Nephron (organoid): ENCODE results near the gene ARMC12.

Experiments
- H3K27ac Mint-ChIP-seq, 3 experiments: 2 replicates each; pipeline ENCODE4 v1.8.0; 2020; ENCODE audit warnings: mixed read lengths in 3 of 3, mild to moderate bottlenecking in 2 of 3, moderate library complexity in 1 of 3
- H3K27me3 Mint-ChIP-seq: 2 replicates; pipeline ENCODE4 v1.8.0; 2021; ENCODE audit warnings: low read depth, mild to moderate bottlenecking, moderate library complexity, mixed read lengths
- H3K36me3 Mint-ChIP-seq: 2 replicates; pipeline ENCODE4 v1.8.0; 2020; ENCODE audit warnings: low read depth, mixed read lengths
- H3K4me1 Mint-ChIP-seq: 2 replicates; pipeline ENCODE4 v1.8.0; 2020; ENCODE audit warnings: mixed read lengths
- H3K4me3 Mint-ChIP-seq, 3 experiments: 2 replicates each; pipeline ENCODE4 v1.8.0; 2020; ENCODE audit warnings: mild to moderate bottlenecking in 3 of 3, mixed read lengths in 3 of 3, moderate library complexity in 2 of 3
- H3K9me3 Mint-ChIP-seq: 2 replicates; pipeline ENCODE4 v1.8.0; 2020; ENCODE audit warnings: mixed read lengths
- TF ChIP-seq, protein P1 (sequence below), 3 experiments: fragments of 200-600 bp; sonication (generic); IDR thresholded peaks; one replicate each; pipeline ENCODE4 v1.5.0; 2021; ENCODE audit warnings: antibody characterized with exemption in 3 of 3; ENCODE audit not compliant: unreplicated experiment in 3 of 3

ARMC12 gene

DNA sequence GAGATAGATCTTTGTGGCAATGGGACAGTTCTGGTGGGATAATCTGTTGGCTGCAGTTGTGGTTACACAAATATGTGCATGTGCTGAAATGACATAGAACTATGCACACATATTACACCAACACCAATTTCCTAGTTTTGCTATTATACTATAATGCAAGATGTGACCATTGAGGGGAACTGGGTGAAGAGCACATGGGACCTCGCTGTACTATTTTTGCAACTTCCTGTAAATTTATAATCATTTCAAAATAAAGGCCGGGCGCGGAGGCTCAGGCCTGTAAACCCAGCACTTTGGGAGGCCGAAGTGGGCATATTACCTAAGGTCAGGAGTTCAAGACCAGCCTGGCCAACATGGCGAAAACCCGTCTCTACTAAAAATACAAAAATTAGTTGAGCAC is 8.7 kb downstream of the ARMC12 start:
- no peaks in the 10 kb centered on the region for H3K27me3 Mint-ChIP-seq
- peaks cover 8% of the 10 kb centered on the region for H3K9me3 Mint-ChIP-seq
- no peak overlapping the region for H3K4me3 Mint-ChIP-seq
- TF ChIP-seq, protein P1, sequence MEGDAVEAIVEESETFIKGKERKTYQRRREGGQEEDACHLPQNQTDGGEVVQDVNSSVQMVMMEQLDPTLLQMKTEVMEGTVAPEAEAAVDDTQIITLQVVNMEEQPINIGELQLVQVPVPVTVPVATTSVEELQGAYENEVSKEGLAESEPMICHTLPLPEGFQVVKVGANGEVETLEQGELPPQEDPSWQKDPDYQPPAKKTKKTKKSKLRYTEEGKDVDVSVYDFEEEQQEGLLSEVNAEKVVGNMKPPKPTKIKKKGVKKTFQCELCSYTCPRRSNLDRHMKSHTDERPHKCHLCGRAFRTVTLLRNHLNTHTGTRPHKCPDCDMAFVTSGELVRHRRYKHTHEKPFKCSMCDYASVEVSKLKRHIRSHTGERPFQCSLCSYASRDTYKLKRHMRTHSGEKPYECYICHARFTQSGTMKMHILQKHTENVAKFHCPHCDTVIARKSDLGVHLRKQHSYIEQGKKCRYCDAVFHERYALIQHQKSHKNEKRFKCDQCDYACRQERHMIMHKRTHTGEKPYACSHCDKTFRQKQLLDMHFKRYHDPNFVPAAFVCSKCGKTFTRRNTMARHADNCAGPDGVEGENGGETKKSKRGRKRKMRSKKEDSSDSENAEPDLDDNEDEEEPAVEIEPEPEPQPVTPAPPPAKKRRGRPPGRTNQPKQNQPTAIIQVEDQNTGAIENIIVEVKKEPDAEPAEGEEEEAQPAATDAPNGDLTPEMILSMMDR (IDR thresholded peaks at IDR 0.05; ENCODE audit: unreplicated experiment in 3 of 3) = no peak
- H3K27ac Mint-ChIP-seq = no peak overlapping the region
- H3K4me1 Mint-ChIP-seq = peaks cover 6% of the 10 kb centered on the region
- no peaks in the 10 kb centered on the region for H3K36me3 Mint-ChIP-seq

DNA sequence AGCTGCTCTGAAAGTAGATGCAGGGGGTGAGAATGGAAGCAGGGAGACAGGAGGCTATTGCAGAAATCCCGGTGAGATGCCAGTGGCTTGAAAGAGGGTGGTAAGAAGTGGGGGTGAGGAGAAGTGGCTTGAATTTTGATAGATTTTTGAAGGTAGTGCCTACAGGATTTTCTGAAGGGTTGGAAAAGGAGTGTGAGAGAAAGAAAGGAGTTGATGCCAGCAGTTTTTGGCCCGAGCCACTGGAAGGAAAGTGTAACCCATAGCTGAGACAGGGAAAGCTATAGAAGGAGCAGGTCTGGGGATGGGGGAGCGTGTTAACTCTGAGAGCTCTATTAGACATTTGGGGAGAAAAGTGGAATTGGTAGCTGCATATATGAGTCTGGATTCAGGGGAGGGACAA is 9.7 kb downstream of the ARMC12 start:
- Mint-ChIP-seq H3K36me3 (no peaks in the 10 kb centered on the region), H3K27me3 (no peaks in the 10 kb centered on the region), H3K4me1 (no peaks in the 10 kb centered on the region), H3K27ac (no peak overlapping the region), H3K4me3 (no peak overlapping the region), H3K9me3 (peaks cover 8% of the 10 kb centered on the region)
- TF ChIP-seq, protein P1 (IDR thresholded peaks at IDR 0.05; ENCODE audit: unreplicated experiment in 3 of 3) = no peak

DNA sequence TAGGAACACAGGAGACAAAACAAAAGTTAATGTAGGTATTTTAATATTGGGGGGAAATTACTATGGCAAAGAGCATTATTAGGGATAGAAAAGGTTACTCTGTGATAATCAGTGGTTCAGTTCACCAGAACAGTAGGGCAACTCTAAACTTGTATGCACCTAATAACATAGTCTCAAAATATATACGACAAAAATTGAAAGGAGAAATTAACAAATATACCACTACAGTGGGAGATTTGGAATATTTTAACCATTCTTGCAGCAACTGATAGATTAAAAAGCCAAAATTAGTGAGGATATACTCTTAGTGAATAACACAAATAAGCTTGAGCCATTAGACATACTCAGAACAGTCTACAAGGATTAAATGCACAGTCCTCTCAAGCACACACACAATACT is 11.0 kb downstream of the ARMC12 start:
- TF ChIP-seq, protein P1 (IDR thresholded peaks at IDR 0.05; ENCODE audit: unreplicated experiment in 3 of 3) = no peak
- Mint-ChIP-seq H3K27me3 (peaks cover 3% of the 10 kb centered on the region), H3K4me3 (no peak overlapping the region), H3K36me3 (no peaks in the 10 kb centered on the region), H3K27ac (no peak overlapping the region), H3K9me3 (peaks cover 8% of the 10 kb centered on the region), H3K4me1 (no peaks in the 10 kb centered on the region)

DNA sequence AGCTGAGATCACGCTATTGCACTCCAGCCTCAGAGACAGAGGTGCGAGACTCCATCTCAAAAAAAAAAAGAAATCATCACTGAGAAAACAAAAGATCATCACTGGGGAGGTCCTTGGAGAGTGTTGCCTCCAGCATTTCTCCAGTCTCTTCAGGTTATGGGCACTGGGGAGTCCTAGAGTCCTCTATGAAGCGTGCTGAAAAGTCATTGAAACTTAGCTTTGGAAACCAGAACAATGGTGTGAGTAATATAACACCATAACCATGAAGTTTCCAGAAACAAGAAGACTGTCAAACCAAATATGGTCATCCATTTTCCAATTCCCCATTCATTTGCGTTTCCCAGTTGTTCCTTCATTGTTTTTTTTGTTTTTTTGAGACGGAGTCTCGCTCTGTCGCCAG is 13.7 kb downstream of the ARMC12 start:
- TF ChIP-seq, protein P1 (IDR thresholded peaks at IDR 0.05; ENCODE audit: unreplicated experiment in 3 of 3) = no peak
- Mint-ChIP-seq H3K27ac (no peak overlapping the region), H3K9me3 (peaks cover 8% of the 10 kb centered on the region), H3K27me3 (peaks cover 3% of the 10 kb centered on the region), H3K36me3 (no peaks in the 10 kb centered on the region), H3K4me1 (no peaks in the 10 kb centered on the region), H3K4me3 (no peak overlapping the region)

DNA sequence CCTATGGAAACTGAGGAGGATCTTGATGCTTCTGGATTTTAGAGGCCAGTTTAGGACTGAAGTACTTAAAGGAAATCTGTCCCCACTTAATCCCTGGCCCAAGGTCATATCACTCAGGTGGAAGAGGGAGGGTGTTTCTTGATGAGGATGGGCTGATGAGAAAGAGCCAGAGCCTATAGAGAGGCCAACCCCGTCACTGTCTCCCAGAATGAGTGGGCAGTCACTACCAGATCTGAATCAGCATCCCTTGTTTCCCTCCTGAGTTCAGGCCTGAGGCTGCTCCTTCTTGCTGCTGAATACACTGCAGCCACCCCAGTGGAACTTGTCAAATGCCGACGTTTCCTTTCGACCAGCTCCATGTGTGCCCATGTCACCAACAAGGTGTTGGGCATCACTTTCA is 14.8 kb downstream of the ARMC12 start:
- no peaks in the 10 kb centered on the region for H3K4me1 Mint-ChIP-seq
- H3K4me3 Mint-ChIP-seq = no peak overlapping the region
- H3K27me3 Mint-ChIP-seq = peaks cover 3% of the 10 kb centered on the region
- H3K27ac Mint-ChIP-seq = no peak overlapping the region
- H3K36me3 Mint-ChIP-seq = no peaks in the 10 kb centered on the region
- TF ChIP-seq, protein P1 (IDR thresholded peaks at IDR 0.05; ENCODE audit: unreplicated experiment in 3 of 3) = no peak
- peaks cover 8% of the 10 kb centered on the region for H3K9me3 Mint-ChIP-seq

DNA sequence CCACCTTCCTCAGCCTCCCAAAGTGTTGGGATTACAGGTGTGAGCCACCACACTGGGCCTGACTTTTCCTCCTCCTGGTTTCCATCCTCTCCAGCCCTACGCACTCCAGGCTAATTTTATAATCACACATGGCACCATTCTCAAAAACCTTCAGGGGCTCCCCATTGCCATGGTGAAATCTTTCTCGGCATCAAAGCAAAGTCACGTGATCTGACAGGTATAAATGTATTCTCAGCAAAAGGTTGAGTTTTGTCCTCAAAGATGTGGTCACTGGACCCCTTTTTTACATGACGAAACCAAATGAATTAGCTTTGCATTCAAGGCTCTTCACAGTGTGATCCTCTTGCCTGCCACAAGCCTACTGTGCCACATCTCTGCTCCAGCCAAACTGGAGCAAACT is 15.5 kb downstream of the ARMC12 start:
- no peak overlapping the region for H3K27ac Mint-ChIP-seq
- TF ChIP-seq, protein P1 (IDR thresholded peaks at IDR 0.05; ENCODE audit: unreplicated experiment in 3 of 3) = no peak
- H3K27me3 Mint-ChIP-seq = peaks cover 3% of the 10 kb centered on the region
- no peak overlapping the region for H3K4me3 Mint-ChIP-seq
- H3K9me3 Mint-ChIP-seq = peaks cover 6% of the 10 kb centered on the region
- no peaks in the 10 kb centered on the region for H3K4me1 Mint-ChIP-seq
- H3K36me3 Mint-ChIP-seq = no peaks in the 10 kb centered on the region
